Esophagus muscularis mucosa (tissue), 3 donors: ENCODE measurements around the gene THOC3.
"Not testable (repeated sequence)": the region's sequence is repeated elsewhere in the genome, so short reads cannot be mapped to it uniquely, and the experiment has no call there.

ENCODE experiments used
- CTCF ChIP-seq, 3 experiments: fragments of 200-600 bp in 2 of 3; fragments of 450-650 bp in 1 of 3; sonication (generic) in 2 of 3; IDR thresholded peaks; one replicate each; pipeline ENCODE4 v1.5.1; 2017 to 2019; ENCODE audit warnings: antibody characterized with exemption in 3 of 3, mild to moderate bottlenecking in 2 of 3, moderate library complexity in 1 of 3
- EP300 ChIP-seq: sonication (generic); formaldehyde crosslinking; IDR thresholded peaks from one replicate; pipeline ENCODE4 v1.6.1; 2017; ENCODE audit warnings: antibody characterized with exemption

GRCh38 chr5:175915066-175916037 lies 52.8 kb downstream of the THOC3 start:
- TF ChIP-seq CTCF (IDR thresholded peaks at IDR 0.05); EP300: not testable (repeated sequence)
